Measurements from ENCODE around the gene MALT1.

Gene MALT1

GRCh38 chr18:58692422-58693185 lies 21.3 kb downstream of the MALT1 start:
- no peak for DNase-seq

- DNase-seq, result no peak
These were observed 23.0 kb downstream of the MALT1 start for GRCh38 chr18:58694221-58694620.

- no peak for DNase-seq
These were observed 23.6 kb downstream of the MALT1 start for GRCh38 chr18:58694720-58695468.

- DNase-seq, result no peak
These were observed 24.5 kb downstream of the MALT1 start for GRCh38 chr18:58695772-58696171.

DNA sequence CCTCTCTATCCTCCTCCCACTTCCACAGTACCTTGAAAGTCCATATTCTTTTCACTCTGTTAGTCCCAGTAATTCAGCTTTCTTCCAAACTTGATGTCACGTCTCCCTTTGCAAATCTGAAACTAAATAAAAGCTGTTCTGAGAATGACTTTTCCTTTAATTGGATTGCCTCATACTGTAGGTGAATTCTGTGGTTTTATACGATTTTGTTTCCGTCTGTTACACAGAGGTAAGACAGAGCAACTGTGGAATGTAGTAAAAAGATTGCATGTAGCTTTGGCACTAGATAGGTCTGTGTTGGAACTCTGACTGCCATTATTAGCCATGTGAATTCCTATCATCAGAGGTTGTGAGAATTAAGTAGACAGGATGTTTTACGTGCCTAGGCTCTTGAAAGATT lies 25.9 kb downstream of the MALT1 start:
- DNase-seq, result no peak

GRCh38 chr18:58698701-58699193 lies 27.5 kb downstream of the MALT1 start:
- no peak for DNase-seq

GRCh38 chr18:58699551-58699950 lies 28.3 kb downstream of the MALT1 start:
- DNase-seq, result no peak

GRCh38 chr18:58700209-58700608 lies 28.9 kb downstream of the MALT1 start:
- DNase-seq, result no peak

- no peak for DNase-seq
These were observed 41.7 kb downstream of the MALT1 start for GRCh38 chr18:58712930-58713329.

- DNase-seq, result no peak
These were observed 43.0 kb downstream of the MALT1 start for GRCh38 chr18:58714259-58714658.

DNA sequence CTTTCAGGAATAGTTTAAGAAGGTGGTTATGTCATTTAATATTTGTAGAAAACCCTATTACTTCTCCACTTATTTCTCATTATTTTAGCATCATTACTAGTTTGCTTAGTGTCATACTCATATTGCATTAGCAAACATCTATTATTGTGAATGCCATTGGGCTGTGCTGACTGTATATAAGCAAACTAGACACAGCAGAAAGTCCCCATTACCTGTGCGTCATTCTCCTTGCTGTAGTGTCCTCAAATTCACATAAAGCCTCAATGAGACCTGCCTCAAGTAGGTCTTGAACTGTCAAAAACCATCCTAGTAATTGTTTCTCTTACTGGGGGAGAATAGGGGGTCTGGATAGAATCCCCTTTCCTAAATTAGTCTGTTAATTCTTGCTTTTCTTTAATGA lies 43.6 kb downstream of the MALT1 start:
- no peak for DNase-seq

GRCh38 chr18:58715540-58715939 lies 44.3 kb downstream of the MALT1 start:
- no peak for DNase-seq

GRCh38 chr18:58716060-58716756 lies 44.9 kb downstream of the MALT1 start:
- DNase-seq, result no peak

- DNase-seq, result no peak
These were observed 50.4 kb downstream of the MALT1 start for GRCh38 chr18:58721566-58722239.

DNA sequence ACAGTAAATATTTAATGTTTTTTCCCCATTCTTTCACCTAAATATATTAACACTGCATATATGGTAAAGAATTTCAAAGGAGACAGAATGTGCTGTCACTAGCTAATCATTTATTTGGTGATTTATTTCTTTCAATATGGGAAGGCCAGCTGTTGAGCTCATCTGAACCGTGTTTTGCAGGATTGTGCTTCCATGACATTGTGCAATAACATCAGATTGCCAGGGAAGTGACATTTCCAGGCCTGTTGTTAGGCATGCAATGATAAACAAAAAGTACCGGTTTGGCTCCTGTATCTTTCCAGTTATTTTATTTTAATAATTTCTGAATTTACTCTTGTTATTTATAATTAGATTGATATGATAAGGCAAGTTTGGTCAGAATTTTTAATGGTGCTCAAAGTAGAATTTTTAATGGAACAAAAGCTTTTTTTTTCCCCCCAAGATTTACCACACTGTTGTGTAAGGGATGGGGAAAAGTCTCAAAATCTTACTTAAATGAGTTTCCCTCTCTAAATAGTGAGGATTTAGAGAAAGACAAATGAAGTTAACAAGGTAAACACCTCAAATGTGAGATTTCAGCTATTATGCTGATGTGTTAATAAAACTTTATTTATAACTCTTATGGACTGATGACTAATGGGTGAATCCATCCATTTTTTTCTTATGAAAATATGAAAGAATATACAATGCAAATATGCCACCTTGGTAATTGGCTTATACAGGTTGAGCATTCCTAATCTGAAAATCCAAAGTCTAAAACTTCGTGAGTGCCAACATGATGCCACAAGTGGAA lies 52.7 kb downstream of the MALT1 start:
- no peak for DNase-seq

- no peak for DNase-seq
These were observed 55.4 kb downstream of the MALT1 start for GRCh38 chr18:58726671-58727070.

DNA sequence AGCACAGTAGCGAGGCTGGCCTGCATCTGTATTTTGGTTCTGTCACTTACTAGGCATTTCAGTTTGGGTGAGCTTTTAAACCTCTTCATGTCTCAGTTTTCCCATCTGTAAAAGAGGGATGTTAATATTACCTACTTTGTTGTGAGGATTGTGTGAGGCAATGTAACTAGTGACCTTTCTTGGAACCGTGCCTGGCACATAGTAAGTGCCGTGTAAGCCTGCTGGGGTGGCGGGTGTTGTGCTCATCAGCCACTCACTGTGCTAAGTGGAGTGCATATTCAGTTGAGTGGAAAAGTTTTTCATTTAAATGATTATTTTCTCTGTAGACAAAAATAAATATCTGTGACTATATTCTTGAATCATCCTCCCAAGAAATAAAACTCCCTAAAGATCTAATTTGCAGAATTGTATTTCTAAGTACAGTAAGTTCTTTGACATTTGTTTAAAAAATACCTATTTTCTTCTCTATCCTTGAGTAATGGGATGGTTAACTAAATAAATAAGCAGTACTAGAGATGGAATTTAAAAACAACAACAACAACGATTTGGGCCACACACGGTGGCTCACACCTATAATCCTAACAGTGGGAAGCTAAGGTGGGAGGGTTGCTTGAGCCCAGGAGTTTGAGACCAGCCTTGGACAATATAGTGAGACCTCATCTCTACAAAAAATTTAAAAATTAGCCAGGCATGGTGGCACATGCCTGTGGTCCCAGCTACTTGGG lies 56.7 kb downstream of the MALT1 start:
- no peak for DNase-seq

- no peak for DNase-seq
These were observed 57.5 kb downstream of the MALT1 start for GRCh38 chr18:58728719-58729118.

DNA sequence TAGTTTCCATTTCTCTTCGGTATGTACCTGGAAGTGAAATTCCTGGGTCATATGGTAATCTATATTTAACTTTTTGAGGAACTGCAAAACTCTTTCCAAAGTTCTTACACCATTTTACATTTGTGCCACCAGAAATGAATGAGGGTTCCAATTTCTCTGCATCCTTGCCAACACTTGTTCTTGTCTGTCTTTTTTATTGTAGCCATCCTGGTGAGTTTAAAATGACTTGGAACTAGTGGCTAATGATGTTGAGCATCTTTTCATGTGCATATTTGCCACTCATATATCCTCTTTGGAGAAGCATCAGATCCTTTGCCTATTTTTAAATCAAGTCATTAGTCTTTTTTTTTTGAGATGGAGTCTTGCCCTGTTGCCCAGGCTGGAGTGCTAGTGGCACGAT lies 59.4 kb downstream of the MALT1 start:
- no peak for DNase-seq

DNA sequence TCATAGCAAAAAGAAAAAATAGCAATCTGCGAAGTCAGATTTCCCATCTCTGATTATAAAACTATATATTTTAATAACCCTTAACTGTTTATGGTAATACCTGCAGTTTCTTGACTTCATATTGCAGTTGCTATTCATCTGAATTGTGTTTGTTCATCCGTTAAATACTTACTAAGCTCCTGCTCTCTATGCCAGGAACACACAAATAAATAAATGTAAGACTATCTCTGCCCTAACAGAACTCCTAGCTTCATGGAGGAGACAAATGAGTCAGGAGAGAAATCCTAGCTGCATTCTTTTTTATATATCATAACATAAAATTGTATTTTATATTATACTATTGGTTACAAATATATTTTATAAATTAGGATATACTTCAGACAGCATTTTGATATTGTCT lies 61.2 kb downstream of the MALT1 start:
- no peak for DNase-seq

- no peak for DNase-seq
These were observed 62.6 kb downstream of the MALT1 start for GRCh38 chr18:58733866-58734265.

DNA sequence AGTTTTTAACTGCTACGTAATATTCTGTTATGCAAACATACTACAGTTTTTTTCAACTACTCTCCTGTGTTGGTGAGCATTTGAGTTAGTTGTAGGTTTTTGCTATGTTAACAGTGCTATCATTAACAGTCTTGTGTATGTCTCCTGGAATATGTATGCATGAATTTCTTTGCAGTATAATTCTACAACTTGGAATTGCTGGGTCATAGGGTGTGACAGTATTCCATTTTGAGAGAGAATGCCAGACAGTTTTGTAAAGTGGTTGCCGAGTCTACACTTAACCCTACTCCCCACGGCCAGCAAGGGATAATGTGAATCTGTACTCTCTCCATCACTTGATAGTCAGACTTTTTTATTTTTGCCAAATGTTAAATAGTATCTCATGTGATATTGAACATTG lies 67.1 kb downstream of the MALT1 start:
- no peak for DNase-seq

Data from activated CD4-positive, alpha-beta T cell treated with anti-CD3 and anti-CD28 coated beads, Interleukin-2, amount 50 U/mL, for 1 hour (primary cell).